Right renal cortex interstitium (tissue), 3 donors: Measurements from ENCODE around the gene RNASEH2A. TPM values are rescaled to one million over a fixed set of nuclear protein-coding genes. Genes with fewer than 3 reads are reported as not detected.

Experiments
- DNase-seq, 3 donors: peaks; one replicate each; pipeline ENCODE4 v3.0.0-alpha.2; 2013; ENCODE audit warnings: low read depth in 3 of 3, low spot score in 2 of 3
- polyA plus RNA-seq, 3 donors: library from polyadenylated mRNA; unstranded; fragments of 120-200 nt; gene quantifications; one replicate each; pipeline ENCODE4 v1.2.1, GENCODE V29; 2013; ENCODE audit not compliant: insufficient read length in 3 of 3

The RNASEH2A gene
- 10 to 100 TPM; 31.6 to 35.6 (median 34.9) TPM for polyA plus RNA-seq

- DNase-seq = peak in 1 of 3 donors; percentile 85
Observed at GRCh38 chr19:12806242-12807081, at the start of gene RNASEH2A. TSS of gene RNASEH2A (plus strand) at chr19:12806584. CDS start at chr19:12806674, 90 bp downstream.

GRCh38 chr19:12757544-12758274 is 48.7 kb upstream of the RNASEH2A start:
- no peak for DNase-seq

GRCh38 chr19:12759686-12760085 is 46.7 kb upstream of the RNASEH2A start:
- DNase-seq = no peak

- DNase-seq = no peak
Observed at GRCh38 chr19:12763100-12763499, 43.3 kb upstream of the RNASEH2A start.

- DNase-seq = no peak
Observed at GRCh38 chr19:12764698-12765097, 41.7 kb upstream of the RNASEH2A start.

- no peak for DNase-seq
Observed at GRCh38 chr19:12766051-12766521, 40.3 kb upstream of the RNASEH2A start.

GRCh38 chr19:12767150-12767549 is 39.2 kb upstream of the RNASEH2A start:
- no peak for DNase-seq

GRCh38 chr19:12767666-12768065 is 38.7 kb upstream of the RNASEH2A start:
- no peak for DNase-seq

GRCh38 chr19:12769689-12770088 is 36.7 kb upstream of the RNASEH2A start:
- DNase-seq = no peak

GRCh38 chr19:12770922-12771321 is 35.5 kb upstream of the RNASEH2A start:
- DNase-seq = no peak

- no peak for DNase-seq
Observed at GRCh38 chr19:12772323-12772722, 34.1 kb upstream of the RNASEH2A start.

GRCh38 chr19:12773571-12773970 is 32.8 kb upstream of the RNASEH2A start:
- DNase-seq = no peak

- DNase-seq = no peak
Observed at GRCh38 chr19:12774588-12775555, 31.5 kb upstream of the RNASEH2A start, which contains the start of gene HOOK2. TSS of gene HOOK2 (minus strand) at chr19:12775552. CDS start at chr19:12775449, 103 bp downstream.

GRCh38 chr19:12777217-12778016 is 29.0 kb upstream of the RNASEH2A start:
- DNase-seq = no peak

- DNase-seq = no peak
Observed at GRCh38 chr19:12778017-12778904, 28.1 kb upstream of the RNASEH2A start.

- DNase-seq = no peak
Observed at GRCh38 chr19:12778905-12779161, 27.6 kb upstream of the RNASEH2A start.

GRCh38 chr19:12779162-12779993 is 27.0 kb upstream of the RNASEH2A start:
- DNase-seq = no peak

GRCh38 chr19:12782174-12782423 is 24.3 kb upstream of the RNASEH2A start:
- DNase-seq = no peak
